ENCODE results near the gene PPP2R1A. TPM values are rescaled to one million over a fixed set of nuclear protein-coding genes. Genes with fewer than 3 reads are reported as not detected.

Gene PPP2R1A
- polyA plus RNA-seq, 2 of the 4 experiments (the other 2 are of a cell fraction) = 144 to 145 TPM

DNA sequence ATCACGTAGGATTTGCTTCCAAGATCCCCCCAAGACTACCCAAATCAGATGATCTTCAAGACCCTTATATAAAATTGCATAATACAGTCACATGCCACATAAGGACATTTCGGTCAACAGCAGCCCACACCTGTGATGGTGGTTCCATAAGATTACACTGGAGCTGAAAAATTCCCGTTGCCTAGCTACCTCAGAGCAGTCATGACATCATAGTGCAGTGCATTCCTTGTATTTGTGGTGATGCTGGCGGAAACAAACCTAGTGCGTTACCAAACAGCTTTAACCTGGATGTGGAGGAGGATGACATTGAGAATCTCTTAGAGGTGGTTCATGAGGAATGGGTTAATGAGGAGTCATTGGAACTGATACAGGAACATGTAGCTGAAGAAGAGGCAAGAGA, 84.3 kb downstream of the PPP2R1A start:
- ChIA-PET CTCF (no interaction called here), POLR2A (no interaction called here)
- no peak overlapping the region for H3K4me3 ChIP-seq
- no peak overlapping the region for H3K27ac ChIP-seq
- ATAC-seq = no peak
- DNase-seq (ENCODE audit: low read depth in 1 of 2, low spot score in 1 of 2) = no peak
- no peak for TF ChIP-seq CHD2 (IDR thresholded peaks at IDR 0.05; ENCODE audit: low read length, partially characterized antibody)
- TF ChIP-seq HDAC2 (IDR thresholded peaks at IDR 0.05) = no peak
- TF ChIP-seq CEBPB (IDR thresholded peaks at IDR 0.05) = no peak
- H3K4me2 ChIP-seq = no peak overlapping the region
- WGBS (ENCODE audit: missing lambda C conversion rate) = 71% methylated on average over 5 of the region's 5 CpGs
- no peak for FAIRE-seq
- H3K4me1 ChIP-seq = no peaks in the 10 kb centered on the region
- H3K9me3 ChIP-seq = peaks cover 85% of the 10 kb centered on the region

DNA sequence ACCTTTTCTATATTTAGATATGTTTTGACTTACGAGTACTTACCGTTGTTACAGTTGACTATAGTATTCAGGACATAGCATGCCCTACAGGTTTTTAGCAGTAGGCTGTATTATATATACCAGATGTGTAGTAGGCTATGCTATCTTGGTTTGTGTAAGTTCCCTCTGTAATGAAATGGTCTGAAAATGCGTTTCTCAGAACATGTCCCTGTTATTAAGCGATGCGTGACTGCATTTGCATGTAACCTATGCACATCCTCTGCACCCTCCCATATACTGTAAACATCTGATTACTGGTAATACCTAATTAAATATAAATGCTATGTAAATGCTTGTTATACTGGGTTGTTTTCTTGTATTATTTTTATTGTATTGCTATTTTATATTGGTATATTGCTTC, 86.1 kb downstream of the PPP2R1A start:
- 97% methylated on average over 5 of the region's 5 CpGs for WGBS (ENCODE audit: missing lambda C conversion rate)
- no peak for TF ChIP-seq EHF (CRISPR knock-in tag; IDR thresholded peaks at IDR 0.05)
- no peak for TF ChIP-seq EHMT2 (IDR thresholded peaks at IDR 0.05; ENCODE audit: low read depth)
- no peak for TF ChIP-seq BHLHE40 (IDR thresholded peaks at IDR 0.05; ENCODE audit: low read depth, low read length)
- TF ChIP-seq PHF8 (IDR thresholded peaks at IDR 0.05; ENCODE audit: borderline replicate concordance, low read depth) = no peak
- TF ChIP-seq FOSL2 (IDR thresholded peaks at IDR 0.05) = no peak
- TF ChIP-seq FOSL2 (CRISPR knock-in tag; IDR thresholded peaks at IDR 0.05) = no peak
- no peak for TF ChIP-seq POLR2AphosphoS2 (conservative IDR thresholded peaks at IDR 0.05; ENCODE audit: low read length)
- TF ChIP-seq NFE2L2 (conservative IDR thresholded peaks at IDR 0.05; ENCODE audit: low read length) = no peak
- TF ChIP-seq JUN (IDR thresholded peaks at IDR 0.05) = no peak
- no peak for TF ChIP-seq CBX2 (IDR thresholded peaks at IDR 0.05; ENCODE audit: borderline replicate concordance, low read depth)
- no peak for TF ChIP-seq CHD4 (IDR thresholded peaks at IDR 0.05; ENCODE audit: borderline replicate concordance)
- TF ChIP-seq KDM1A (IDR thresholded peaks at IDR 0.05; ENCODE audit: low read depth) = no peak
- TF ChIP-seq ZFP36 (IDR thresholded peaks at IDR 0.05; ENCODE audit: borderline replicate concordance, partially characterized antibody) = no peak
- TF ChIP-seq HOXB5 (CRISPR knock-in tag; IDR thresholded peaks at IDR 0.05) = no peak
- TF ChIP-seq, protein P1, sequence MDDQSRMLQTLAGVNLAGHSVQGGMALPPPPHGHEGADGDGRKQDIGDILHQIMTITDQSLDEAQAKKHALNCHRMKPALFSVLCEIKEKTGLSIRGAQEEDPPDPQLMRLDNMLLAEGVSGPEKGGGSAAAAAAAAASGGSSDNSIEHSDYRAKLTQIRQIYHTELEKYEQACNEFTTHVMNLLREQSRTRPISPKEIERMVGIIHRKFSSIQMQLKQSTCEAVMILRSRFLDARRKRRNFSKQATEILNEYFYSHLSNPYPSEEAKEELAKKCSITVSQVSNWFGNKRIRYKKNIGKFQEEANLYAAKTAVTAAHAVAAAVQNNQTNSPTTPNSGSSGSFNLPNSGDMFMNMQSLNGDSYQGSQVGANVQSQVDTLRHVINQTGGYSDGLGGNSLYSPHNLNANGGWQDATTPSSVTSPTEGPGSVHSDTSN (IDR thresholded peaks at IDR 0.05) = no peak
- no peak overlapping the region for H3K4me2 ChIP-seq
- FAIRE-seq = no peak
- H3K4me3 ChIP-seq = no peak overlapping the region
- no peaks in the 10 kb centered on the region for H3K4me1 ChIP-seq
- H3K9me3 ChIP-seq = peaks cover 98% of the 10 kb centered on the region
- no peak overlapping the region for H3K27ac ChIP-seq
- no peak for ATAC-seq
- DNase-seq (ENCODE audit: low read depth in 1 of 2, low spot score in 1 of 2) = no peak
- ChIA-PET CTCF (no interaction called here), POLR2A (no interaction called here)

DNA sequence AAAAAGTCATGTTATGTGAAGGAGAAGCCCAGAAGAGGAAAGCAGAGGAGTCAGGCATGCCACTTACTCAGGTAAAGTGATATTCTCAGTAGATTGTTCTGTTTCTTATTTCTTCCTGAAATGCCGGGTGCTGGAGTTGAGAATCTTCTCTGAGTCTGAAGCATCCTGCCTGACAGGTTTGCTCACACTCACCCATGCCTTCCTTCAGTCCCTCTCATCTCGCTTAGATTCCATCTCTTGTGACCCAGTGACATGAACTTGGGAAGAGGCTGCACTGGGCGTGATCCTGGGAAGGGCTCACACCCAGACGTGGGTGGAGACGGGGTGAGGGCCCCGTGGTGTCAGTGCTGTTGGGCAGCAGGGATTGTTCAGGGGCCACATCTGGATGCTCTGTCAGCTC, 87.6 kb downstream of the PPP2R1A start:
- H3K4me1 ChIP-seq = no peaks in the 10 kb centered on the region
- CTCF ChIA-PET = interaction anchor here (0.7 kb wide), 1 partner anchor 14 kb away, joined by 3 read pairs; no protein-coding TSS in a partner anchor
- peaks cover 98% of the 10 kb centered on the region for H3K9me3 ChIP-seq
- H3K4me3 ChIP-seq = no peak overlapping the region
- DNase-seq (ENCODE audit: low read depth in 1 of 2, low spot score in 1 of 2) (no peak), ATAC-seq (no peak), FAIRE-seq (no peak)
- no peak for TF ChIP-seq RCOR1 (IDR thresholded peaks at IDR 0.05; ENCODE audit: low read depth, low read length)
- no peak for TF ChIP-seq SMC3 (IDR thresholded peaks at IDR 0.05)
- TF ChIP-seq, protein P2, sequence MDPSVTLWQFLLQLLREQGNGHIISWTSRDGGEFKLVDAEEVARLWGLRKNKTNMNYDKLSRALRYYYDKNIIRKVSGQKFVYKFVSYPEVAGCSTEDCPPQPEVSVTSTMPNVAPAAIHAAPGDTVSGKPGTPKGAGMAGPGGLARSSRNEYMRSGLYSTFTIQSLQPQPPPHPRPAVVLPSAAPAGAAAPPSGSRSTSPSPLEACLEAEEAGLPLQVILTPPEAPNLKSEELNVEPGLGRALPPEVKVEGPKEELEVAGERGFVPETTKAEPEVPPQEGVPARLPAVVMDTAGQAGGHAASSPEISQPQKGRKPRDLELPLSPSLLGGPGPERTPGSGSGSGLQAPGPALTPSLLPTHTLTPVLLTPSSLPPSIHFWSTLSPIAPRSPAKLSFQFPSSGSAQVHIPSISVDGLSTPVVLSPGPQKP (IDR thresholded peaks at IDR 0.05; ENCODE audit: low read depth, low read length) = no peak
- no peak for TF ChIP-seq NPAS2 (CRISPR knock-in tag; IDR thresholded peaks at IDR 0.05; ENCODE audit: borderline replicate concordance)
- TF ChIP-seq ZNF302 (CRISPR knock-in tag; IDR thresholded peaks at IDR 0.05) = no peak
- TF ChIP-seq, protein P1 (IDR thresholded peaks at IDR 0.05) = no peak
- TF ChIP-seq KDM5A (IDR thresholded peaks at IDR 0.05) = no peak
- no peak for TF ChIP-seq FOSB (CRISPR knock-in tag; IDR thresholded peaks at IDR 0.05)
- no peak for TF ChIP-seq ESRRA (IDR thresholded peaks at IDR 0.05; ENCODE audit: borderline replicate concordance, low read length)
- no peak for TF ChIP-seq FOSL2 (IDR thresholded peaks at IDR 0.05)
- TF ChIP-seq FOSL2 (CRISPR knock-in tag; IDR thresholded peaks at IDR 0.05) = no peak
- TF ChIP-seq EP300 (IDR thresholded peaks at IDR 0.05) = no peak
- no peak for TF ChIP-seq ZSCAN20 (CRISPR knock-in tag; IDR thresholded peaks at IDR 0.05)
- no peak for TF ChIP-seq TFCP2L1 (CRISPR knock-in tag; IDR thresholded peaks at IDR 0.05)
- TF ChIP-seq TP53 (CRISPR knock-in tag; IDR thresholded peaks at IDR 0.05) = no peak
- TF ChIP-seq MAZ (IDR thresholded peaks at IDR 0.05; ENCODE audit: borderline replicate concordance, low read depth, low read length) = no peak
- 90% methylated on average over 6 of the region's 6 CpGs for WGBS (ENCODE audit: missing lambda C conversion rate)
- H3K27ac ChIP-seq = no peak overlapping the region
- POLR2A ChIA-PET = no interaction called here
- H3K4me2 ChIP-seq = no peak overlapping the region

All from A549 (cell line).